ENCODE data around the gene ZNF655.

DNA sequence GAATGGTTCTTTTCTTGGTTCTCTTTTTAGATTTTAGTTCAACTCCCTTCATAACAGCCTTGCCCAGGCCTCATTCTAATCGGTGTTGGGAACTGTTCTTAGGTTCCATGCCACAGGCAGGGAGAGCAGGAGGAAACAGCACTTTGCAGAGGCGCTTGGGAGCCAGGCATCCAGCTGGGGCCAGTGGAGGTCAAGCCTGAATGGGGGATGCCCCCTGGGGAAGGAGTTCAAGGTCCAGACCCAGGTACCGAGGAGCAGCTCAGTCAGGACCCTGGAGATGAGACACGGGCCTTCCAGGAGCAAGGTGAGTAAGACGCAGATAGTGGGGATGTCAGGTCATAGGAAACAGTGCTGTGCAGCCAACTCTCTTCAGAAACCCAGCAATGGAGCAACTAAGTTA, 62.8 kb downstream of the ZNF655 start:
- no peak for TF ChIP-seq POLR2A (IDR thresholded peaks at IDR 0.05)
- TF ChIP-seq, protein P1, sequence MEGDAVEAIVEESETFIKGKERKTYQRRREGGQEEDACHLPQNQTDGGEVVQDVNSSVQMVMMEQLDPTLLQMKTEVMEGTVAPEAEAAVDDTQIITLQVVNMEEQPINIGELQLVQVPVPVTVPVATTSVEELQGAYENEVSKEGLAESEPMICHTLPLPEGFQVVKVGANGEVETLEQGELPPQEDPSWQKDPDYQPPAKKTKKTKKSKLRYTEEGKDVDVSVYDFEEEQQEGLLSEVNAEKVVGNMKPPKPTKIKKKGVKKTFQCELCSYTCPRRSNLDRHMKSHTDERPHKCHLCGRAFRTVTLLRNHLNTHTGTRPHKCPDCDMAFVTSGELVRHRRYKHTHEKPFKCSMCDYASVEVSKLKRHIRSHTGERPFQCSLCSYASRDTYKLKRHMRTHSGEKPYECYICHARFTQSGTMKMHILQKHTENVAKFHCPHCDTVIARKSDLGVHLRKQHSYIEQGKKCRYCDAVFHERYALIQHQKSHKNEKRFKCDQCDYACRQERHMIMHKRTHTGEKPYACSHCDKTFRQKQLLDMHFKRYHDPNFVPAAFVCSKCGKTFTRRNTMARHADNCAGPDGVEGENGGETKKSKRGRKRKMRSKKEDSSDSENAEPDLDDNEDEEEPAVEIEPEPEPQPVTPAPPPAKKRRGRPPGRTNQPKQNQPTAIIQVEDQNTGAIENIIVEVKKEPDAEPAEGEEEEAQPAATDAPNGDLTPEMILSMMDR (IDR thresholded peaks at IDR 0.05): no peak
- TF ChIP-seq EP300 (IDR thresholded peaks at IDR 0.05; ENCODE audit: low read depth): no peak

Data from transverse colon (tissue), 3 donors.